NK-92 (cell line): ENCODE data around the gene ABCD3.
"Not testable (repeated sequence)": the region's sequence is repeated elsewhere in the genome, so short reads cannot be mapped to it uniquely, and the experiment has no call there.

Experiments
- DNase-seq: peaks from one replicate; lab custom pipeline; 2025; ENCODE audit not compliant: unreplicated experiment; lab: John Stamatoyannopoulos, UW

Gene ABCD3

GRCh38 chr1:94417978-94418663 is at the start of gene ABCD3:
Gene ABCD3, plus strand, starts transcription at chr1:94418389. Its CDS starts 90 bp downstream, at chr1:94418479.
- DNase-seq, result peak; percentile 64

- not testable (repeated sequence) for DNase-seq
Measured at GRCh38 chr1:94372771-94373170, 45.4 kb upstream of the ABCD3 start.

- not testable (repeated sequence) for DNase-seq
Measured at GRCh38 chr1:94373311-94373710, 44.9 kb upstream of the ABCD3 start.

GRCh38 chr1:94375666-94376065 is 42.5 kb upstream of the ABCD3 start:
- DNase-seq, result not testable (repeated sequence)

GRCh38 chr1:94378493-94378892 is 39.7 kb upstream of the ABCD3 start:
- not testable (repeated sequence) for DNase-seq

- no peak for DNase-seq
Measured at GRCh38 chr1:94379615-94380014, 38.6 kb upstream of the ABCD3 start.

GRCh38 chr1:94382201-94382600 is 36.0 kb upstream of the ABCD3 start:
- DNase-seq, result no peak

GRCh38 chr1:94383966-94384408 is 34.2 kb upstream of the ABCD3 start:
- DNase-seq, result no peak

- DNase-seq, result no peak
Measured at GRCh38 chr1:94384485-94385265, 33.5 kb upstream of the ABCD3 start.

GRCh38 chr1:94385308-94385929 is 32.8 kb upstream of the ABCD3 start:
- DNase-seq, result no peak

GRCh38 chr1:94389298-94389697 is 28.9 kb upstream of the ABCD3 start:
- no peak for DNase-seq

- no peak for DNase-seq
Measured at GRCh38 chr1:94394247-94394646, 23.9 kb upstream of the ABCD3 start.

GRCh38 chr1:94395231-94395630 is 23.0 kb upstream of the ABCD3 start:
- no peak for DNase-seq

GRCh38 chr1:94395748-94396309 is 22.4 kb upstream of the ABCD3 start:
- DNase-seq, result no peak

GRCh38 chr1:94396356-94397010 is 21.7 kb upstream of the ABCD3 start:
- no peak for DNase-seq

GRCh38 chr1:94398356-94398755 is 19.8 kb upstream of the ABCD3 start:
- no peak for DNase-seq

- DNase-seq, result no peak
Measured at GRCh38 chr1:94399453-94399852, 18.7 kb upstream of the ABCD3 start.

GRCh38 chr1:94401206-94401605 is 17.0 kb upstream of the ABCD3 start:
- DNase-seq, result no peak

- no peak for DNase-seq
Measured at GRCh38 chr1:94406446-94406845, 11.7 kb upstream of the ABCD3 start.

GRCh38 chr1:94408104-94408830 is 9.9 kb upstream of the ABCD3 start:
- no peak for DNase-seq
